WTC11 (cell line): ENCODE results near the gene PLXND1. TPM values are rescaled to one million over a fixed set of nuclear protein-coding genes. Genes with fewer than 3 reads are reported as not detected.

Source experiments
- ATAC-seq: fragments of 200-7000 bp; cut with Tn5 transposase; 2 replicates; pipeline ENCODE4 v1.10.0; 2021; ENCODE audit warnings: mild to moderate bottlenecking, moderate library complexity
- CTCF ChIA-PET: fragments of 300-600 bp; sonication (Branson Sonifier 250); formaldehyde crosslinking; loops from one replicate; lab custom pipeline; 2021; ENCODE audit warnings: antibody characterized with exemption; lab: Charles Lee
- POLR2A ChIA-PET: fragments of 350-600 bp; sonication (Branson Sonifier 250); formaldehyde crosslinking; loops from one replicate; lab custom pipeline; 2021; ENCODE audit warnings: antibody characterized with exemption; lab: Charles Lee
- DNase-seq: peaks from one replicate; pipeline ENCODE4 v3.0.0; 2021; ENCODE audit warnings: low spot score
- H3K27ac Mint-ChIP-seq: 2 replicates; pipeline ENCODE4 v1.8.0; 2021; ENCODE audit warnings: mixed read lengths
- H3K27me3 Mint-ChIP-seq: 2 replicates; pipeline ENCODE4 v1.8.0; 2021; ENCODE audit warnings: low read depth, mild to moderate bottlenecking, moderate library complexity, mixed read lengths
- H3K36me3 Mint-ChIP-seq: 2 replicates; pipeline ENCODE4 v1.8.0; 2021; ENCODE audit warnings: mixed read lengths
- H3K4me1 Mint-ChIP-seq: 2 replicates; pipeline ENCODE4 v1.8.0; 2022; ENCODE audit warnings: mixed read lengths
- H3K4me3 Mint-ChIP-seq: 2 replicates; pipeline ENCODE4 v1.8.0; 2021; ENCODE audit warnings: mild to moderate bottlenecking, moderate library complexity, mixed read lengths
- H3K9me3 Mint-ChIP-seq: 2 replicates; pipeline ENCODE4 v1.8.0; 2021; ENCODE audit warnings: mixed read lengths
- ATF1 ChIP-seq: sonication (generic); formaldehyde crosslinking; IDR thresholded peaks from 2 replicates; pipeline ENCODE4 v1.8.1; 2023; ENCODE audit warnings: mild to moderate bottlenecking, moderate library complexity, missing genetic modification reagents
- ATF2 ChIP-seq: sonication (generic); formaldehyde crosslinking; IDR thresholded peaks from 2 replicates; pipeline ENCODE4 v1.8.1; 2022; ENCODE audit warnings: low read depth, missing genetic modification reagents, borderline replicate concordance
- ATF6 ChIP-seq: sonication (generic); formaldehyde crosslinking; IDR thresholded peaks from 2 replicates; pipeline ENCODE4 v1.8.1; 2023; ENCODE audit warnings: mild to moderate bottlenecking, missing genetic modification reagents
- E2F1 ChIP-seq: sonication (generic); formaldehyde crosslinking; IDR thresholded peaks from 2 replicates; pipeline ENCODE4 v1.8.0; 2022; ENCODE audit warnings: mild to moderate bottlenecking, missing genetic modification reagents
- ERG ChIP-seq: fragments of 250-450 bp; sonication (Bioruptor Pico); IDR thresholded peaks from 2 replicates; pipeline ENCODE4 v1.8.0; 2021; ENCODE audit warnings: mild to moderate bottlenecking
- ESRRA ChIP-seq: sonication (generic); formaldehyde crosslinking; IDR thresholded peaks from 2 replicates; pipeline ENCODE4 v1.8.1; 2022; ENCODE audit warnings: mild to moderate bottlenecking, missing genetic modification reagents, borderline replicate concordance
- FOXJ3 ChIP-seq: sonication (generic); formaldehyde crosslinking; IDR thresholded peaks from 2 replicates; pipeline ENCODE4 v1.9.0; 2021; ENCODE audit warnings: missing genetic modification reagents, mild to moderate bottlenecking, borderline replicate concordance
- GTF2I ChIP-seq: fragments of 250-450 bp; sonication (Bioruptor Pico); conservative IDR thresholded peaks from 2 replicates; pipeline ENCODE4 v1.4.0; 2021; ENCODE audit warnings: mild to moderate bottlenecking
- IRF2 ChIP-seq: sonication (generic); formaldehyde crosslinking; IDR thresholded peaks from 2 replicates; pipeline ENCODE4 v1.8.0; 2022; ENCODE audit warnings: low read depth, missing genetic modification reagents, borderline replicate concordance
- NFATC4 ChIP-seq: fragments of 250-450 bp; sonication (Bioruptor Pico); IDR thresholded peaks from 2 replicates; pipeline ENCODE4 v1.9.0; 2021; ENCODE audit warnings: mild to moderate bottlenecking
- NFE2L1 ChIP-seq: sonication (generic); formaldehyde crosslinking; IDR thresholded peaks from 2 replicates; pipeline ENCODE4 v1.8.1; 2023; ENCODE audit warnings: missing genetic modification reagents
- NR1H2 ChIP-seq: sonication (generic); formaldehyde crosslinking; IDR thresholded peaks from 2 replicates; pipeline ENCODE4 v1.9.0; 2021; ENCODE audit warnings: mild to moderate bottlenecking, moderate library complexity, missing genetic modification reagents
- OVOL2 ChIP-seq: fragments of 250-450 bp; sonication (Bioruptor Pico); IDR thresholded peaks from 2 replicates; pipeline ENCODE4 v1.9.0; 2021; ENCODE audit warnings: mild to moderate bottlenecking, borderline replicate concordance
- PREB ChIP-seq: sonication (generic); formaldehyde crosslinking; IDR thresholded peaks from 2 replicates; pipeline ENCODE4 v1.8.1; 2022; ENCODE audit warnings: mild to moderate bottlenecking, missing genetic modification reagents, moderate library complexity, borderline replicate concordance
- SMAD3 ChIP-seq: sonication (generic); formaldehyde crosslinking; IDR thresholded peaks from 2 replicates; pipeline ENCODE4 v1.8.0; 2022; ENCODE audit warnings: missing genetic modification reagents, mild to moderate bottlenecking, borderline replicate concordance
- SP1 ChIP-seq: sonication (generic); formaldehyde crosslinking; conservative IDR thresholded peaks from 2 replicates; pipeline ENCODE4 v1.8.1; 2022; ENCODE audit warnings: missing genetic modification reagents
- TCF7 ChIP-seq: sonication (generic); formaldehyde crosslinking; IDR thresholded peaks from 2 replicates; pipeline ENCODE4 v1.8.0; 2022; ENCODE audit warnings: mild to moderate bottlenecking, low read depth, missing genetic modification reagents, moderate library complexity
- ZNF121 ChIP-seq: sonication (generic); formaldehyde crosslinking; IDR thresholded peaks from 2 replicates; pipeline ENCODE4 v1.8.0; 2023; ENCODE audit warnings: missing genetic modification reagents
- ZNF317 ChIP-seq: sonication (generic); formaldehyde crosslinking; IDR thresholded peaks from 2 replicates; pipeline ENCODE4 v1.8.1; 2023; ENCODE audit warnings: low read depth, mild to moderate bottlenecking, moderate library complexity, missing genetic modification reagents, borderline replicate concordance
- ZNF396 ChIP-seq: fragments of 250-450 bp; sonication (Bioruptor Pico); IDR thresholded peaks from 2 replicates; pipeline ENCODE4 v1.8.0; 2021; ENCODE audit warnings: mild to moderate bottlenecking, moderate library complexity, borderline replicate concordance
- ZNF425 ChIP-seq: fragments of 250-450 bp; sonication (Bioruptor Pico); conservative IDR thresholded peaks from 2 replicates; pipeline ENCODE4 v1.9.0; 2021; ENCODE audit warnings: mild to moderate bottlenecking
- ZNF532 ChIP-seq: fragments of 250-450 bp; sonication (Bioruptor Pico); IDR thresholded peaks from 2 replicates; pipeline ENCODE4 v1.9.0; 2021; ENCODE audit warnings: mild to moderate bottlenecking, borderline replicate concordance
- total RNA-seq: library from RNA; stranded (reverse); gene quantifications from 3 replicates; pipeline ENCODE4 v1.2.3, GENCODE V29; 2021

PLXND1 gene
- total RNA-seq, 1 experiment from 2014 or later: 56.7 TPM

- Mint-ChIP-seq H3K4me3 (no peak overlapping the region), H3K9me3 (no peaks in the 10 kb centered on the region), H3K27me3 (no peaks in the 10 kb centered on the region; the same call in 1 of the 2 replicates), H3K4me1 (peaks cover 7% of the 10 kb centered on the region), H3K27ac (no peak overlapping the region), H3K36me3 (no peaks in the 10 kb centered on the region; the same call in 1 of the 2 replicates)
- ChIA-PET POLR2A (interaction anchor here (1.1 kb wide), 1 partner anchor 13 kb away, joined by 3 read pairs; no protein-coding TSS in a partner anchor), CTCF (interaction anchor here (1.0 to 1.2 kb wide), 2 partner anchors 16 to 24 kb away, joined by 3 read pairs; no protein-coding TSS in a partner anchor)
- DNase-seq (no peak), ATAC-seq (no peak)
- TF ChIP-seq ATF6 (CRISPR knock-in tag): no peak
- no peak for TF ChIP-seq SP1 (CRISPR knock-in tag)
- TF ChIP-seq E2F1 (CRISPR knock-in tag): no peak
- TF ChIP-seq ZNF317 (CRISPR knock-in tag): no peak
- no peak for TF ChIP-seq ZNF396
- TF ChIP-seq NR1H2: no peak
- no peak for TF ChIP-seq ERG
- TF ChIP-seq ATF1 (CRISPR knock-in tag): no peak
- TF ChIP-seq FOXJ3 (CRISPR knock-in tag): no peak
- no peak for TF ChIP-seq ATF2 (CRISPR knock-in tag)
- TF ChIP-seq IRF2 (CRISPR knock-in tag): no peak
- no peak for TF ChIP-seq SMAD3 (CRISPR knock-in tag)
Observed at GRCh38 chr3:129506231-129506742, 100.2 kb downstream of the PLXND1 start.

GRCh38 chr3:129505341-129505740, 101.1 kb downstream of the PLXND1 start:
- Mint-ChIP-seq H3K36me3 (no peaks in the 10 kb centered on the region; the same call in 1 of the 2 replicates), H3K9me3 (no peaks in the 10 kb centered on the region), H3K27me3 (no peaks in the 10 kb centered on the region), H3K27ac (no peak overlapping the region), H3K4me1 (peaks cover 10% of the 10 kb centered on the region), H3K4me3 (no peak overlapping the region)
- ChIA-PET POLR2A (no interaction called here), CTCF (no interaction called here)
- TF ChIP-seq OVOL2 (CRISPR knock-in tag): no peak
- no peak for TF ChIP-seq ZNF532
- TF ChIP-seq ZNF121: no peak
- TF ChIP-seq GTF2I (CRISPR knock-in tag): no peak
- no peak for TF ChIP-seq ZNF425 (CRISPR knock-in tag)
- TF ChIP-seq NFATC4 (CRISPR knock-in tag): no peak
- no peak for TF ChIP-seq NFE2L1
- TF ChIP-seq TCF7: no peak
- TF ChIP-seq ESRRA (CRISPR knock-in tag): no peak
- TF ChIP-seq PREB (CRISPR knock-in tag): no peak
- TF ChIP-seq NR1H2: no peak
- DNase-seq: no peak
- ATAC-seq: no peak
